Placental epithelial cell (primary cell): Measurements from ENCODE around the gene JMJD8. TPM values are rescaled to one million over a fixed set of nuclear protein-coding genes. Genes with fewer than 3 reads are reported as not detected.

Experiments used
- total RNA-seq: library from RNA; depleted of rRNA; stranded (reverse); fragments of >200 nt; gene quantifications from 2 replicates; pipeline ENCODE4 v1.2.3, GENCODE V29; 2012

The JMJD8 gene, protein sequence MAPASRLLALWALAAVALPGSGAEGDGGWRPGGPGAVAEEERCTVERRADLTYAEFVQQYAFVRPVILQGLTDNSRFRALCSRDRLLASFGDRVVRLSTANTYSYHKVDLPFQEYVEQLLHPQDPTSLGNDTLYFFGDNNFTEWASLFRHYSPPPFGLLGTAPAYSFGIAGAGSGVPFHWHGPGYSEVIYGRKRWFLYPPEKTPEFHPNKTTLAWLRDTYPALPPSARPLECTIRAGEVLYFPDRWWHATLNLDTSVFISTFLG
- 53.4 and 76.8 TPM in 2 replicates for total RNA-seq

DNA sequence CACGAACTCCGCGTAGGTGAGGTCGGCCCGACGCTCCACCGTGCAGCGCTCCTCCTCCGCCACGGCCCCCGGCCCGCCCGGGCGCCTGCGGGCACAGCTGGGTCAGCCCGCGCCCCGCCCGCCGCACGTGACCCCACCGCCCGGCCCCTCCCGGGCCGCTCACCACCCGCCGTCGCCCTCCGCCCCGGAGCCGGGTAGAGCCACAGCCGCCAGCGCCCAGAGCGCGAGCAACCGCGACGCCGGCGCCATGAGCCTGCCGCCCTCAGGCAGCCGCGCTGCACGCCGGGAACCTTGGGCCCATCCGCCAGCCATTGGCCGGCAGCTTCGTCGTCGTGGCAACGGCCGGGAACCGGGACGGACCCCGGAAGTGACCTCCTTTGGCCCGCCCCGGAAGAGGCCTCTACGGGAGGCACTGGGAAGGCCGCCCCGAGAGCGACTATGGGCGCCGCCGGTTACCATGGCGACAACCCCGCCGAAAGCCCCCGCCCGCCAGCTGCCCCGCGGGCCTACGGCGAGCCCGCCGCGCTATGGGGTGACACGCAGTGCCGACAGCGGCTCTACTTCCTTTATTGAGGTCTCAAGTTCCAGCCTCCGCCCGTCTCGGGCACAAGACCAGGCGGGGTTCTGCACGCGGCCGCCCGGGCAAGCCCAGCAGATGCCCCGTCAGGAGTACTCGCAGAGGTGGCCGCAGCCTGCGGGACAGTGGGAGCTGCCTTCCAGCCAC is at the start of gene JMJD8:
Gene JMJD8, minus strand, starts transcription at position 264 of the 724 bp plus-strand sequence. Its CDS starts 15 bp downstream, at position 249.

DNA sequence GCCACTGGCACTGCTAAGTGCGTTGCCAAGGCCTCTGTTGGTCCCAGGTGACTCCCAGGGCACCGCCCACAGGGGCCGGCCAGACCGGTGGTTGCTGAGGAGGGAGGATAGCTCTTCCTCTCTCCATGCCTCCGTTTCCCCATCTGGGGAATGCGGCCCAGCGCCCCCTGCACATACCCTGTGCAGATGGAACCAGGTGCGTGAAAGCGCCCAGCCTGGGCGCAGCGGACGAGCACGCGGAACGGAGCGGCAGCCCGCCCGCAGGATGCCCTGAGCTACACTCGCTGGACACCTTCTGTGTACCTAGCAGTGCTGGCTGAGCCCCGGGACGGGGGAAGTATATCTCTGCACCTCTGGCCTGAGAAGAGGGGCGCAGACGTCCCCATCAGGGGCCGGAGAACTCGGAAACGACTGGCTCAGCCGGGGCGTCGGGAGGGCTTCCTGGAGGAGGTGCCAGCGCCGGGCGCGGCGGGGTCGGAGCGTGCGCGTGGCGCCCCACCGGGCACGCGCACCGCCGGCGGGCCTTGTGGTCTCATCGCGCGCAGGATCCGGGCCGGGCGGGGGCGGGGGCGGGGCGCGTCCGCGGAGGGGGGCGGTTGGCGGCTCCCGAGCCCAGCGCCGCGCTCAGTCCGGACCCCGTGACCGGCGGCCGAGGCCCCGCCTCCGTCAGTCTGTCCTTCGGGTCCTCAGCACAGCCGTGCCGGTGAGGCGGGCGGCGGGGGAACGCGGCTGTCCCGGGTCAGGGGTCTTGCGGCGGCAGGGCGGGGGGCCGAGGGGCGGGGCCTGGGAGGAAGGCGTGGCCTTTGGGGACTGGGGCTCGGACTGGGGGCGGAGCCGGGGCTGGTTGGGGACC is 42.5 kb upstream of the JMJD8 start, which contains the start of the genes CCDC78 and HAGHL:
Gene CCDC78, minus strand, starts transcription at position 6 of the 853 bp plus-strand sequence. CDS start 76 bp downstream, outside the sequence.
Gene HAGHL, plus strand, starts transcription at position 669 of the 853 bp plus-strand sequence. CDS start 404 bp downstream, outside the sequence.

DNA sequence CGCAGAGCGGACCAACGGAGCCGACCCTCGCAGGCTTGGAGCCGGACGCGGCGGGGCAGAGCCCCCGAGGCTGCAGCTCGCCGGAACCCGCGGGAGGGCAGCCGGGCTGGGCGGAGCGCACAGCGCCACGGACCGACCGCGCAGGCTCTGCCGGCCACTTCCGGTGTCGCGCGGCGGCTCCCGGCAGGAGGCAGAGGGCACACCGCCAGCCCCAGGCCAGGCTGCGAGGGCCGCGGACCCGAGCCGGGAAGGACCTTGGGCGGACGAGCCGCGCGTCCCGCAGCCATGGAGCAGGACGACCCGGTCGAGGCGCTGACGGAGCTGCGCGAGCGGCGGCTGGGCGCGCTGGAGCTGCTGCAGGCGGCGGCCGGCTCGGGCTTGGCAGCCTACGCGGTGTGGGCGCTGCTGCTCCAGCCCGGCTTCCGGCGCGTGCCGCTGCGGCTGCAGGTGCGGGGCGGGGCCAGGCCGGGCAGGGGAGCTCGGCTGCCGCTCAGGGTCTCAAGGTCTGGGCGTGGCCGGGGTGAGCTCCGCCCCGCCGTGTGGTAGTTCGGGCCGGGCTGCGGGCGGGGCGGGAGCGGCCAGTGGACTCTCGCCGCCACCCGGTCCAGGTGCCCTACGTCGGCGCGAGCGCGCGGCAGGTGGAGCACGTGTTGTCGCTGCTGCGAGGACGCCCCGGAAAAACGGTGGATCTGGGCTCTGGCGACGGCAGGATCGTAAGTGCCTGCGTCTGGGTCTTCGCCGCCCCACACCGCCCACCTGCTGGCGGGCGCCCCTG is 37.0 kb upstream of the JMJD8 start, which contains the start of gene ANTKMT:
Gene ANTKMT, plus strand, starts transcription at position 157 of the 775 bp plus-strand sequence. Its CDS starts 129 bp downstream, at position 286.

DNA sequence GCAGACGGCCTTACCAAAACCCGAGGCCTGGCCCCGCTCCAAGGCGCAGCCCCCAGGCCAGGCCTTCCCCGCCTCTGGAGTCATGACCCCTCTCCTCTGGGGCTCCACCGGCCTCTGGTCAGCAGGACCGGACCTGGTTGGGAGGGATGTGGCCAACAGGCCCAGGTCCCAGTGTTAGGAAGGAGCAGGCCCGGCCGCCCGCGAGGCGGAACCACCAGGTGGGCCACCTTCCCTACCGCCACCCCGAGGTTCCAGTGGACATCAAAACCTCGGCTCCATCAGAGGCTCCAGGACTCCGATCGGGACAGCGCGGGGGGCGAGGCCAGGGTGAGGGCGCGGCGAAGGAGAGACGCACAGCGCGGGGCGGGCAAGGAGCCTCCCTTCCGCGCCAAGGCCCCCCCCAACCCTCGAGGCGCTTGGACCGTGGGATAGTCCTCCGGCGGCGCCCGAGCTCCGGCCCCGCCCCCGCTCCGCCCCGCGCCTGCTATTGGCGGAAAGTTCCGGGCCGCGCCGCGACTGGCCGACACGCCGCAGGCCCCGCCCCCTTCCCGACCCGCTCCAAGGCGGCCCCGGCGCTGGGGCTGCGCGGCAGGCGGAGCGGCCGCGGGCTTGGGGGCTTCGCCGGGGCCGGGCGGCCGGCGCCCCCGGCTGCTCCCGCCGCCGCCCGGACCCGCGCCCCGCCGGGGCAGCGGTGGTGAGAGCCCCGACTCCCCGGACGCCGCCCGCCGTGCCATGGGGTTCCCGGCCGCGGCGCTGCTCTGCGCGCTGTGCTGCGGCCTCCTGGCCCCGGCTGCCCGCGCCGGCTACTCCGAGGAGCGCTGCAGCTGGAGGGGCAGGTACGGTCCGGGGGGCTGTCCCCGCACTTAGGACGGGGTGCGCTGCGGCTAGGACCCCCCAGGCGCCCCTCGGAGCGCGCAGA is 30.7 kb upstream of the JMJD8 start, which contains the start of gene METRN:
Gene METRN, plus strand, starts transcription at position 561 of the 919 bp plus-strand sequence. Its CDS starts 172 bp downstream, at position 733.

DNA sequence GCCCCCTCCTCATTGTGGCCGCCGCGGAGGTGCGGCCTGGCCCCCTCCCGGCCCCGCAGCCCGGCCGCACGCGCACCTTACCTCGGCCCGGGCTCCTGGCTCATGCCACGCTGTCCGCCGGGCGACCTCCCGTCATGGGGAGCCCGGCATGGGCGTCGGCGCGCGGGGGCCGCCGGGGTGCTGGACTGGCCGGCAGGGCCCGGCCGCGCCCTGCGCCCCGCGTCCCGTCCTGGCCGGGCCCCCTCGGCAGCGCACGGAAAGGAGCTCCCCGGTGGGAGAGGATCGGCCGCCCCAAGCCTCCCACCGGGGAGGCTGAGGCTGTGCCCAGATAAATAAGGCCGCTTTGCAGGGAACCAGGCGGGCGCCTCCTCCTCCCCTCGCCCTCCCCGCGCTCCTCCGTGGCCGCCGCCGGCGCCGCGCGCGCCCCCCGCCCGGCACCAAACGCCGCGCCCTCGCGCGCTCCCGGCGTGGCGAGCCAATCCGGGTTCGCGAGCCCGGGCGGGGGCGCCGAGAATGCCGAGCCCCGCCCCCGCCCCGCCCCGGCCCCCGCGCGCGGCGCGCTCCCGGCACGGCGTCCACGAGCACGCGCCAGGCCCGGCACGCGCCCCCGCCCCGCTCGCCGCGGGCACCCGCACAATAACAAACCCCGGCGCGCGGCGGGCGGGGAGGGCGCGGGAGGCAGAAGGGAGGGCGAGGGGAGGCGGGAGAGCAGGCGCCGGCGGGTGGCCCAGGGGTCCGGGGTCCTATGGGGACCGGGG is 21.5 kb upstream of the JMJD8 start, which contains the start of gene FBXL16:
Gene FBXL16, minus strand, starts transcription at position 371 of the 758 bp plus-strand sequence. CDS start 8,396 bp downstream, outside the sequence.

DNA sequence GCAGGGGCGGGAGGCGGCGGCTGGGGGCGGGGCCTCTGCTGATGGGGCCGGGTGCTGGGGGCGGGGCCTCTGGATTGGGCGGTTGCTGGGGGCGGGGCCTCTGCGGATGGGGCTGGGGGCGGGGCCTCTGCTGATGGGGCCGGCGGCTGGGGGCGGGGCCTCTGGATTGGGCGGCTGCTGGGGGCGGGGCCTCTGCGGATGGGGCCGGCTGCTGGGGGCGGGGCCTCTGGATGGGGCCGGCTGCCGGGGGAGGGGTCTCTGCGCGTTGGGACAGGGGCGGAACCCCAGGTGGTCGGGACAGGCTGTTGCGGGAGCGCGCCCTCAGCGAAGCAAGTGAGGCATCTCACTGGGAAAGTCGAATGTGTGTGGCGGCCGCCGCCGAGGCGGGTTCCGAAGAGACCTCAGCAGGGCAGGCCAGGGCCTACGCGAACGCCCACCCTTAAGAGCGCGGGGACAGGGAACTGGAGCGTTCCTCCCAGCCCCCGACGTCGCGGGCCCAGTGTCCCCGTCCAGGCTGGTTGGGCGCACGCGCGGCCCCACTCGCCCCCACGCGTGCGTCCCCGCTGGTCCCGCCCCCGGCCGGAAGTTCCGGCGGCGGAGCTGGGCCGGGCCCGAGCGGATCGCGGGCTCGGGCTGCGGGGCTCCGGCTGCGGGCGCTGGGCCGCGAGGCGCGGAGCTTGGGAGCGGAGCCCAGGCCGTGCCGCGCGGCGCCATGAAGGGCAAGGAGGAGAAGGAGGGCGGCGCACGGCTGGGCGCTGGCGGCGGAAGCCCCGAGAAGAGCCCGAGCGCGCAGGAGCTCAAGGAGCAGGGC is 4.1 kb downstream of the JMJD8 start, which contains the start of gene STUB1:
Gene STUB1, plus strand, starts transcription at position 597 of the 811 bp plus-strand sequence. Its CDS starts 116 bp downstream, at position 713.

DNA sequence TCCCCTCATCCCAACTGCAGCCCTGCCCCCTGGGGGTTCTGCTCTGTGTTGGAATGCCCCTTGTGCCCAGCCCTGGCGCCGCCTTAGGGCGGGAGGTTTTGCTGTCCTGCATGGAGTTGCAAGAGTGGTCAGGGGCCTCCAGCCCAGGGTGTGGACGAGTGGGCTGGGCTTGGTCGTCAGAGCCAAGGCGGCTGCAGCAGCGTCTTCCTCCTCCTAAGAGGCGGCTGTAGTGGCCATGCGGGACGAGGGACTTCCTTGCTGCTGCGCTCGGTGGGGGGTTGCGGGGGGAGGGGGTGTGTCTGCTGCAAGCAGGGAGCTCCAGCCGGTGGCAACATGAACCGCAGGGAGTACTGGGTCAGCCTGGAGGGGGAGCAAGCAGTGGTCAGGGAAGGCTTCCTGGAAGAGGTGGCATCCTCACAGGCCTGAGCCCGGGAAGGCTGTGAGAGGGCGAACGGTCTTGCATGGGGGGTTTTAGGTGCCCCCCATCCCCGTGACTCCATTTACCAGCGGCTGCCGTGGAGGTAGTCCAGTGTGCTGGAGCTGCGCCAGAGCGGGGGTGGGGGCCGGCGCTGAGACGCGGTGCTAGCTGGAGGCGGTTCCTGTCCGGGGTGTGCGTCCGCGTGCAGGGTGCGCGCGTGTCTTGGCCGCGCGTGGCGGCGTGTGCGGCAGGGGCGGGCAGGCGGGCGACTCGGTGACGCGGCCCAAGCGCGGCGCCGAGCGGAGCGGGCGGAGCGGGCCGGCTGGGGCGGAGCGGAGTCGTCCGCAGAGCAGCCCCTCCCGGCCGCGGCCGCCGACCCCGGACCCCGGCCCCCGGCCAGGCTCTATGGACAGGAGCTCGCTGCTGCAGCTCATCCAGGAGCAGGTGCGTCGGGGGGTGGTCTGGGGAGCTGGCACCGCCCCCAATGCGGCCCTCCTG is 8.9 kb downstream of the JMJD8 start, which contains the start of gene RHBDL1:
Gene RHBDL1, plus strand, starts transcription at position 704 of the 916 bp plus-strand sequence. Its CDS starts 120 bp downstream, at position 824.

DNA sequence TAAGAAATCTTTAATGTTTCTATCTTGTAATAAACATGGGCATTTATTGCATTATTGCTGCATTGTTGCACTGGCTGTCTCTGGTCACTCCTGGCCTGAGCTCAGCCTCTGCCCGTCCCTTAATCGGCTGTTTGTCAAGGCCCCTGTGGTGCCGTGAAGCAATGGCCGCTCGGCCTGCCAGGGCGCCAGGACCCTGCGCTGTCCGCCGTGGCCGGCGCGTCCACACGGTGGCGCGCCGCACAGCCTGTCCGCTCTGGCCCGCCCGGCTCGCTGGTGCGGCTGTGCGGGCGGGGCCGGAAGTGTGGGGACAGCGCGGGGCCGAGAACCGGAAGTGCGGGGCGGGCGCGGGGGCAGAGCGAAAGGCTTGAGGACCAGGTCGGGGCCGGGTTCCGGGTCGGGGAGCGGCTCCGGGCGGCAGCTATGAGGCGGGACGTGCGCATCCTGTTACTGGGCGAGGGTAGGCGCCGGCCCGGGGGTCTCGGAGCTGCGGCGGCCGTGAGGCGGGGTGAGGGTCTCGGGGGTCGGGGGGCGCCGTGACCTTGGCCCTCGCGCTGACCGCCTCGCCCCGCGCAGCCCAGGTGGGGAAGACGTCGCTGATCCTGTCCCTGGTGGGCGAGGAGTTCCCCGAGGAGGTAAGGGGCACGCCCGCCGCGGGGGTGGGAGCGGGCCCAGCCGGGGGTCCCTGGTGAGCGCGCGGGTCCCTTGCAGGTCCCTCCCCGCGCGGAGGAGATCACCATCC is 16.2 kb downstream of the JMJD8 start, which contains the start of gene RHOT2:
Gene RHOT2, plus strand, starts transcription at position 353 of the 739 bp plus-strand sequence. Its CDS starts 68 bp downstream, at position 421.

DNA sequence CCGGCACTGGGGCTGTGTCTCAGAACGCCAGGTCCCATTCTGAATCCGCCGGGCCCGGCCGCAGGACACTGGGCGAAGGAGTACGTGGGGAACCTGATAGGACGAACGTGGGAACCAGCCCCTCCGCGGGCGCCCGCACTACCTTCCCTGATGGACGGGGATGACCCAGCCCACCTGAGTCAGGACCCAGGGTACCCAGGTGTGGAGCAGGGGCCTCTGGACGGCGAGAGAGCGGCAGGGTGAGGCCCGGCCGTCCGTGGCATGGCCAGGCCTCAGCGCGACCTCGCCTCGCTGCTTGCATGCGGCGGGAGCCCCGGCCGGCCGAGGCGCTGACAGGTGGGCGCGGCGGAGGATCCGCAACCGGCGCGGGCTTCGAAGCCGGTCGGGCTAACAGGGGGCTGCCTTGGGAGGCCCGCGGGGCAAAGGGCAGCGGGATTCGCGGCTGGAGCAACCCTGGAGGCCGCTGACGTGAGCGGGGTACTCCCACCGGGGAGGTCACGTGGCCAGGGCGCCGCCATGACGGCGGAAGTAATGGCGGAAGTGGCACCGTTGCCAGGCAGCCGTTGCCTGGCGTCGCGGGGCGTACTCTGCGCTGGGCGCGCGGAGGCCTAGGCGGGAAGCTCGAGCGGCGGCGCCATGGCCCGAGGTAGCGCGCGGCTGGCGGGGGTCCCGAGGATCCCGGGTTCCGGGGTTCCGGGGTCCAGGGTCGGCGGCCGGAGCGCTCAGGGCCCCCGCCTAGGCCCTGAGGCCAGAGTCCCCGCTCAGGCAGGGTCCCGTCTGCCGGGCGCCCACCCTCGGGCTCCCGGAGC is 35.1 kb downstream of the JMJD8 start, which contains the start of gene WDR90:
Gene WDR90, plus strand, starts transcription at position 585 of the 809 bp plus-strand sequence. Its CDS starts 52 bp downstream, at position 637.

DNA sequence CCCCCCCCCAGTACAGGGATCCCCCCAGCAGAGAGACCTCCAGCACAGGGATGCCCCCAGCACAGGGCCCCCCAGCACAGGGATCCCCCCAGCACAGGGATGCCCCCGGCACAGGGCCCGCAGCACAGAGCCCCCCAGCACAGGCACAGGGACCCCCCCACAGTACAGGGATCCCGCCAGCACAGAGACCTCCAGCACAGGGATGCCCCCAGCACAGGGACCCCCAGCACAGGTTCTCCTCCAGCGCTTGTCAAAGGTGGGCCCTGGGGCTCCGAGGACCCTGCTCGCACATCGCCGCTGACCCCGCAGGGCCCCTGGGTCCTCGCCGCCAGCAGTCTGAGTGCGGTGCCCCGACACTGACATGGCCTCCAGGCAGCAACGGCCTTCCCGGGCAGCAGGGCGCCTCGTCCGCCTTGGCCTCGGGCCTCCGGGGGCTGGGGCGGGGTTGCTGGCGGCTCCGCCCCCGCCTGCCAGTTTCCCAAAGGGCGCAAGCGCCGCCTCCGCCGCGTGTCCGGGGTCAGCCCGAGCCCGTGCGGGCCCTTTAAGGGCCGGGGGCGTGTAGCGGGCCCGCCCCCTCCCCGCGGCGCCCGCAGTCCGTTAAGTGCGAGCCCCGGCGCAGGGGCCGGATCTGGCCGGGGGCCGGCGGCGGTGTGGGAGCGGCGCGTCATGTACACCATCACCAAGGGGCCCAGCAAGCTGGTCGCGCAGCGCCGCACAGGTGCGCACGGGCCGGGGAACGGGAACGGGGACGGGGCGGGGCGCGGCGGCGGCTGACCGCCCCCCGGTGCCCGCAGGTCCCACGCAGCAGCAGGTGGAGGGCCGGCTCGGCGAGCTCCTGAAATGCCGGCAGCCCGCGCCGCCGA is 42.6 kb downstream of the JMJD8 start, which contains the start of gene MCRIP2:
Gene MCRIP2, plus strand, starts transcription at position 503 of the 863 bp plus-strand sequence. Its CDS starts 164 bp downstream, at position 667.

DNA sequence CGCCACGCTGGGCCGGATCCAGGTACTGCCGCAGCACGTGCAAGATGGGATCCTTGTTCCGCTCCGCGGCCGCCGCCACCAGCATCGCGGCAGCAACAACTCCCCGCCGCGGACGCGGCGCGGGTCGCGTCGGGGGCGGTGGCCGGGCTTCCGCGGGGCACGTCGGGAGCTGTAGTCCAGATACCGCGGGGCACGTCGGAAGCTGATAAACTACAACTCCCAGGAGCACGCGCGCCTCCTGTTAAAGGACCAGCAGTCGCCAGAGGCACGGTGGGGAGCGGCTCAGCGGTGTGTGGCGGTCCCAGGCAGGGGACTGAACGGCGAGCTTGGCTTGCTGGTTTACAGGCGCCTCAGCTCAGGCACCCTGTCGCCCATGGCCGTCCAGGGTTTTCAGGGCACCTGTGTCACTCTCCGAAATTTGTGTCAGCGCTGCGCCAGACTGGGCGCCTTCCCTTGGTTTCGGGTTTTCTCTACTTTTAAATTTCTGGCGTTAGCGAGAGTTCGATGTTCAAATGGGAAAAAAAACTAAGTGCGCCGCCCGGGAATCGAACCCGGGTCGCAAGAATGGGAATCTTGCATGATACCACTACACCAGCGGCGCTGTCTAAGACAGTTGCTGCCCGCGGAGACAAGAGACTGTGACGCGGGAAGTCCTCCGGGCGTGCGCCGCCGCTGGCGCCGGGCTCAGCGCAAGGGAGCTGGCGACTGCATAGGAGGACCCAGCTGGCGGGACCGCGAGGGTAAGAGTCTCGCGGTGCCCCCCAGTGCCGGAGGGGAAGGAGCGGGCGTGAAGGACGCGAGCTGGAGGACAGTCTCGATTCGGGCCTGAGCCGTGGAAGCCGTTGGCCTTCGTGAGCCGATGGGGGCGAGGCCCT is 47.7 kb downstream of the JMJD8 start, which contains the start of gene METTL26:
Gene METTL26, minus strand, starts transcription at position 100 of the 875 bp plus-strand sequence. Its CDS starts 15 bp downstream, at position 85.

